GM18909 (cell line): ENCODE results near the gene PCDHGB7.
"Not testable (repeated sequence)": the region's sequence is repeated elsewhere in the genome, so short reads cannot be mapped to it uniquely, and the experiment has no call there.

ENCODE experiments used
- ATAC-seq: cut with Tn5 transposase; IDR thresholded peaks from one replicate; pipeline ENCODE4 v1.9.1; 2021; ENCODE audit warnings: mild to moderate bottlenecking; ENCODE audit not compliant: unreplicated experiment, poor library complexity

The PCDHGB7 gene

DNA sequence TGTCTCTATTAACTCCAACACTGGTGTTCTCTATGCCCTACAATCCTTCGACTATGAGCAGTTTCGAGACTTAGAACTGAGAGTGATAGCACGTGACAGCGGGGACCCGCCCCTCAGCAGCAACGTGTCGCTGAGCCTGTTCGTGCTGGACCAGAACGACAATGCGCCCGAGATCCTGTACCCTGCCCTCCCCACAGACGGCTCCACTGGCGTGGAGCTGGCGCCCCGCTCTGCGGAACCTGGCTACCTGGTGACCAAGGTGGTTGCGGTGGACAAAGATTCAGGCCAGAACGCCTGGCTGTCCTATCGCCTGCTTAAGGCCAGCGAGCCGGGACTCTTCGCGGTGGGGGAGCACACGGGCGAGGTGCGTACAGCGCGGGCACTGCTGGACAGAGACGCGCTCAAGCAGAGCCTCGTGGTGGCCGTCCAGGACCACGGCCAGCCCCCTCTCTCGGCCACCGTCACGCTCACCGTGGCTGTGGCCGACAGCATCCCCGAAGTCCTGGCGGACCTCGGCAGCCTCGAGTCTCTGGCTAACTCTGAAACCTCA, 5.3 kb downstream of the PCDHGB7 start:
- no peak for ATAC-seq

- ATAC-seq: no peak
Measured at GRCh38 chr5:141427783-141428426, 10.4 kb downstream of the PCDHGB7 start.

- peak; percentile 81 for ATAC-seq
Measured at GRCh38 chr5:141430332-141431113, 13.0 kb downstream of the PCDHGB7 start, which contains the start of gene PCDHGA12. Gene PCDHGA12 (plus strand): TSS chr5:141430507. CDS start chr5:141430760, 253 bp downstream.

GRCh38 chr5:141431286-141431685, 13.8 kb downstream of the PCDHGB7 start:
- ATAC-seq: no peak

DNA sequence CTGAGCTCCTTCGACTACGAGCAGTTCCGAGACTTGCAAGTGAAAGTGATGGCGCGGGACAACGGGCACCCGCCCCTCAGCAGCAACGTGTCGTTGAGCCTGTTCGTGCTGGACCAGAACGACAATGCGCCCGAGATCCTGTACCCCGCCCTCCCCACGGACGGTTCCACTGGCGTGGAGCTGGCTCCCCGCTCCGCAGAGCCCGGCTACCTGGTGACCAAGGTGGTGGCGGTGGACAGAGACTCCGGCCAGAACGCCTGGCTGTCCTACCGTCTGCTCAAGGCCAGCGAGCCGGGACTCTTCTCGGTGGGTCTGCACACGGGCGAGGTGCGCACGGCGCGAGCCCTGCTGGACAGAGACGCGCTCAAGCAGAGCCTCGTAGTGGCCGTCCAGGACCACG, 14.8 kb downstream of the PCDHGB7 start:
- ATAC-seq: not testable (repeated sequence)

DNA sequence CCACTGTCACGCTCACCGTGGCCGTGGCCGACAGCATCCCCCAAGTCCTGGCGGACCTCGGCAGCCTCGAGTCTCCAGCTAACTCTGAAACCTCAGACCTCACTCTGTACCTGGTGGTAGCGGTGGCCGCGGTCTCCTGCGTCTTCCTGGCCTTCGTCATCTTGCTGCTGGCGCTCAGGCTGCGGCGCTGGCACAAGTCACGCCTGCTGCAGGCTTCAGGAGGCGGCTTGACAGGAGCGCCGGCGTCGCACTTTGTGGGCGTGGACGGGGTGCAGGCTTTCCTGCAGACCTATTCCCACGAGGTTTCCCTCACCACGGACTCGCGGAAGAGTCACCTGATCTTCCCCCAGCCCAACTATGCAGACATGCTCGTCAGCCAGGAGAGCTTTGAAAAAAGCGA, 15.2 kb downstream of the PCDHGB7 start:
- not testable (repeated sequence) for ATAC-seq

- no peak for ATAC-seq
Measured at GRCh38 chr5:141434006-141434405, 16.5 kb downstream of the PCDHGB7 start.

DNA sequence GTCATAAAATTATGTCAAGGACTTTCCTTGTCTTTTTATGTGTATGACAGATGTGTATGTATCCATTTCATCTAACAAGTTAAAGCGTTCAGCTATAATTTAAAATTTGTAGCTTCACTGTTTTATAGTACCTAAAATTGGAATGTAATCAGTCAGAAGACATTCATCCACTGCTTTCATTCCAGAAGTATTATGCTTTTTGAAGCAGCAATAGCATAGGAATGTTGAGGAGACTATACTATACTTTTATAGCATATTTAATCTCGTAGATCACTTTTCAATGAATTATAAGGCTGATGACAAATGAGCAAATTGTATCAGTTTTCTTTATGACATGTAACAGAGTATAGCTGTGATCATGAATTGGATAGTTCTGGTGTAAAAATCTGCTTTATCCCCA, 19.7 kb downstream of the PCDHGB7 start:
- ATAC-seq: no peak

DNA sequence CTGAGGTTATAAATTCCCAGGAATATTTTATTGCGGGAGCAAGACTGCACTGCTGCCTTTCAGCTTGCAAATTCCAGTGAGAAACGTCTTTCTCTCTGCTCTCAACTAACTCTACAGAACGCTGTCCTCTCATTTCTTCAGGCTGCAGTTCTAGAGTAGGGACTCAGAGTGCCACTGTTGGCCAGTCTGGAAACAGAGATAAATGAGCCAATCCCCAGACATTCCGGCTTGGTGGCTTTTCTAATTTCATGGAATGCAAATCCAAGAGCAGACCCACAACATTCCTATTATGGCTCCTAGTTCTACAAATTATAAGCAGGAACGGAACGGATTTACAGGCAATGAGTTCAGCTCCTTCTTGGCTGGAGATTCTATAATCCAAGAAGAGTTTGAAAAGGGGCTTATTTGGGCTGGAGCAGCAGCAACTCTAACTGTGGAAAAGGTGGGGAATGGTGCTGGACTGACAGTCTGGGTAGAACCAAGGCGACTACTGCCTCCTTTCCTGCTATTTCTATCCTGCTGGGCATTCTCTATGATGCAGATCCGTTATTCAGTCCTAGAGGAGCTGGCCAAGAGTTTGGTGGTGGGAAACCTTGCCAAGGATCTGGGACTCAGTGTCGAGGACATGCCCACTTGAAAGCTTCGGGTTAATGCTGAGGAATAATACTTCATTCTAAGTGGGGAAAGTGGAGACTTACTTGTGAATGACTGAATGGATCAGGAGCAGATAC, 22.1 kb downstream of the PCDHGB7 start:
- ATAC-seq: no peak

DNA sequence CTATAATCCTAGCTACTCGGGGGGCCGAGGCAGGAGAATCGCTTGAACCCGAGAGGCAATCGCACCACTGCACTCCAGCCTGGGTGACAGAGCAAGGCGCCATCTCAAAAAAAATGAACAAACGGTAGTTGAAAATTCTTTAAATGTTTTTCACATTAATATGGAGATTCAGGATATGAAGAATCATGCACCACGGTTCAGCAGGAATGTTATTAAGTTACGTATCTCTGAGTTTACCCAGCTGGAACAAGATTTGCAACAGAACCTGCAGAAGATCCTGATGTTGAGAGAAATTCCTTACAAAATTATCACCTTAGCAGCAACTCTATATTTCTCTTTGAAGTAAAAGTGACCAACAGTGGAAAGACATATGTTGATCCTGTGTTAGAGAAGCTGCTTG, 22.9 kb downstream of the PCDHGB7 start:
- no peak for ATAC-seq

- no peak for ATAC-seq
Measured at GRCh38 chr5:141441571-141442170, 24.2 kb downstream of the PCDHGB7 start.

DNA sequence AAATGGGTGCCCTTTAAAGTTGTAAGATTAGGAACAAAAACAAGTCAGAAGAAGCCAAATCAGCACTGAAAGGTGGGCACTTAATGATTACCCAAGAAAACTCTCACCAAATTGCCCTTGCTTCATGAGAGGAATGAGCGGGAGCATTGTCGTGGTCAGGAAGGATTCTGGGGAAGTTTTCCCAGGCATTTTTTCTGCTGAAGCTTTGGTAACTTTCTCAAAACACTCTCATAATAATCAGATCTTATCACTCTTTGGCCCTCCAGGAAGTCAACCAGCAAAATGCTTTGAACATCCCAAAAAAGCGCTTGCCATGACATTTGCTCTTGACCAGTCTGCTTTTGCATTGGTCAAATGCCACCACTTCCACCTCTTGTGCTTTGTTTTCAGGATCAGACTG, 47.9 kb downstream of the PCDHGB7 start:
- ATAC-seq: no peak
